HG03045 (cell line): Measurements from ENCODE around the gene TTBK1.
"Not testable (repeated sequence)": the region's sequence is repeated elsewhere in the genome, so short reads cannot be mapped to it uniquely, and the experiment has no call there.

ENCODE experiments used
- ATAC-seq: cut with Tn5 transposase; IDR thresholded peaks from one replicate; pipeline ENCODE4 v1.9.1; 2021; ENCODE audit warnings: mild to moderate bottlenecking, moderate library complexity; ENCODE audit not compliant: unreplicated experiment

The TTBK1 gene

DNA sequence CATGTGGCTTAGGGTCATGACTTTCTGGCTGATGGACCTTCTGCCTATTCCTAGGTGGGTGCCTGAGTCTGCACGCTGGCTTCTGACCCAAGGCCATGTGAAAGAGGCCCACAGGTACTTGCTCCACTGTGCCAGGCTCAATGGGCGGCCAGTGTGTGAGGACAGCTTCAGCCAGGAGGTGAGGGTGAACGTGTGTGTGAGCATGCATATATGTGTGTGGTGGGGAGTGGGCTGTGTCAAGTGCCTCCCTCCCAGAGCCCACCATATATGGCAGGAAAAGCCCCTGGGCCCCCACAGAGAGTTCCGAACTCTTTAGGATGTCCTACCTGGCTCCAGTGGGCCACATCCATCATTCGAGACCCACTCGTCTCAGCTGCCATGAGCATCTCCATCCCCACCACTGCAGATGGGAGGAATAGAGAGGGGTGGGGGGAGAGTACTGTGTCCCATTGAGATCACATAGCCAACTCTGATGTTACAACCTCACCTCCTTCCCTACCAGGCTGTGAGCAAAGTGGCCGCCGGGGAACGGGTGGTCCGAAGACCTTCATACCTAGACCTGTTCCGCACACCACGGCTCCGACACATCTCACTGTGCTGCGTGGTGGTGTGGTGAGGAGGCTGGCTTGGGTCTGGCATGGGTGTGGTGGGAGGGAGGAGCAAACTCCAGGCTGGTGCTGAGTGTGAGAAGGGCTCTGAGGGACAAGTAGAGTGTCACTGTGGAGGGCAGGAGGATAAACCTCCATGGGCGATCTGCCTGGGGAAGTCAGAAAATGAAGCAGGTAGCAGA is 58.0 kb downstream of the TTBK1 start:
- no peak for ATAC-seq

DNA sequence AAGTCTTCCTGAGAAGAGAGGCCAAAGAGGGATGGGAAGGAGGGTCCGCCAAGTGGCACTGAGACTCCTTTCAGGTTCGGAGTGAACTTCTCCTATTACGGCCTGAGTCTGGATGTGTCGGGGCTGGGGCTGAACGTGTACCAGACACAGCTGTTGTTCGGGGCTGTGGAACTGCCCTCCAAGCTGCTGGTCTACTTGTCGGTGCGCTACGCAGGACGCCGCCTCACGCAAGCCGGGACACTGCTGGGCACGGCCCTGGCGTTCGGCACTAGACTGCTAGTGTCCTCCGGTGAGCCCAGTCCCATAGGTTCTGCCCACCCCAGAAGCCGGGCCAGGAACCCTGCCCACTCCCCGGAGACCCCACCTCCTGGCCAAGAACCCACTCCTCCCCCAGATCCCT is 58.8 kb downstream of the TTBK1 start:
- ATAC-seq = no peak

DNA sequence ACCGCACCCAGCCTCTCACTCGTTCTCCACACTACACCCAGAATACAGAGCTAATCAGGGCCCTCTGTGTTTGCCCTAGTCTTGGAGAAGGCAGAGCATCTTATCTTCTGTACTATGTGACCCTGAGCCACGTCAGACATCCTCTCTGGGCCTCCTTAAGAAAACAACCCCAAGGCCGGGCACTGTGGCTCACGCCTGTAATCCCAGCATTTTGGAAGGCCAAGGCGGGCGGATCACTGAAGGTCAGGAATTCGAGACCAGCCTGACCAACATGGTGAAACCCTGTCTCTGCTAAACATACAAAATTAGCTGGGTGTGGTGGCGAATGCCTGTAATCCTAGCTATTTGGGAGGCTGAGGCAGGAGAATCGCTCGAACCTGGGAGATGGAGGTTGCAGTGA is 59.7 kb downstream of the TTBK1 start:
- not testable (repeated sequence) for ATAC-seq

DNA sequence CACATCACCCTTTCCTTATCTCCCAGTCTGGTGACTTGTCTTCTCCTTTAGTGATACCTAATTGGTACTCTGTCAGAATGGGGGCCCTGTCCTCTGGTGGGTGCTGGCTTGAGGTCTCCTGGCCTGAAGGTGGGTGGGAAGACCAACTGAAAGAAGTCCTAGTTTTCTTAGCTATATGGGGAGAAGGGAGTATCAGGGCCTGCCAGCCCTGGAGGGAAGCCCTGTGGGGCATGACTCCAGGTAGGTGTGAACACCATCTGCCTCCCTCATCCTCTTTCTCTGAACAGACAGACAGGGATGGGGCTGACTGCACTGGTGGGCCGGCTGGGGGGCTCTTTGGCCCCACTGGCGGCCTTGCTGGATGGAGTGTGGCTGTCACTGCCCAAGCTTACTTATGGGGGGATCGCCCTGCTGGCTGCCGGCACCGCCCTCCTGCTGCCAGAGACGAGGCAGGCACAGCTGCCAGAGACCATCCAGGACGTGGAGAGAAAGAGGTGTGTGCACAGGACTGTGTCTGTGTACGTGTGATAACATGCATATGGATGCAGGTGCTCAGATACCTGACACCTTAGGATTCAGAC is 60.6 kb downstream of the TTBK1 start:
- no peak for ATAC-seq

DNA sequence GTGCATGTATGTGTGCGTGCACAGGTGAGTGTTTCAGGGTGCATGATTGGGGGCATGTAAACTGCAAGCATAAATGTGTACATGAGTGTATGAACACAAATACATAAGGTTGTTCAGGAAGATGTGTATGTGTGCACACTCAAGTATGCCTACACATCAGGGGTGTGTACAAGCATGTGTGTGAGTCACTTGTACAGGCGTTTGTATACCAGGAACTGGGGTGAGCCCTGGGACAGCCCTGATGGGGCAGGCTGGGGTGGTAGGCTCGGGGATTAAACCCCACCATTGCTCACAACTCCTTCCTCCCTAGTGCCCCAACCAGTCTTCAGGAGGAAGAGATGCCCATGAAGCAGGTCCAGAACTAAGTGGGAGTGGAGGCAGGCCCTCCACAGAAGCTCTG is 61.1 kb downstream of the TTBK1 start:
- ATAC-seq = no peak

DNA sequence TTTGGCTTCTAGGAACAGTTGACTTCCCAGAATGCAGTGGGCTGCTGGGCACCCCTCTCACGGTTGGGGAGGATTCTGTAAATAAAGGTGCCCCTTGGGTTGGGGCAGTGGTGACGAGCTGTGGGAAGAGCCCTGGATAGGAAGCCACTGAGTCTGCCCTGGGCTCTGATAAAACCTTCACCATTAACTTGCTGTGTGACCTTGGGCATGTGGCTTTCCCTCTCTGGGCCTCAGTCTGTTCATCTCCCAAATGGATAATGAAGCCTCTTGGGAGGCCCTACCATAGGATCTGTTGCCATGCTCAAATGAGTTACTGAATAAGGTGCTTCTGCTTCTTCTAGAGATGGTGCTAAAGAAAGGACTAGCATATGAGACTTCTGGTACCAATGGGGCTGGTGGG is 61.6 kb downstream of the TTBK1 start:
- ATAC-seq = no peak

DNA sequence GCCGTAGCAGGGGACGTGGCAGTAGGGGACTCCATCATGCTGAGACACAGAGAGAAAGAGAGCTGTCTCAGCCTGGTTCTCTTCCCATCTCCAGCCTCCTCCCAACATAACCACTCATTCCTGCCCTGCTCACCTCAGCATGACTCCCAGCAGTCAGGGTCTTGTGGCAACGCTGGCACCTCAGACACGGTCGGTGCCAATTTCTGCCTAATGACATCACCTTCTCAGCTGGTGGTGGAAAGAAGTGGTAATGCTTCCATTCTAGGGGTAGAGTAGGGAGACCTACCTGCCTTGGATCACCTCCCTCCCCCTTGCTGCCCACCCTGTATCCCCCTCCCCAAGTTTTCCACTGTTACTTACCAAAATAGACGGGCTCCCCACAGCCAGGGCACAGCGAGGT is 62.8 kb downstream of the TTBK1 start:
- ATAC-seq = no peak

DNA sequence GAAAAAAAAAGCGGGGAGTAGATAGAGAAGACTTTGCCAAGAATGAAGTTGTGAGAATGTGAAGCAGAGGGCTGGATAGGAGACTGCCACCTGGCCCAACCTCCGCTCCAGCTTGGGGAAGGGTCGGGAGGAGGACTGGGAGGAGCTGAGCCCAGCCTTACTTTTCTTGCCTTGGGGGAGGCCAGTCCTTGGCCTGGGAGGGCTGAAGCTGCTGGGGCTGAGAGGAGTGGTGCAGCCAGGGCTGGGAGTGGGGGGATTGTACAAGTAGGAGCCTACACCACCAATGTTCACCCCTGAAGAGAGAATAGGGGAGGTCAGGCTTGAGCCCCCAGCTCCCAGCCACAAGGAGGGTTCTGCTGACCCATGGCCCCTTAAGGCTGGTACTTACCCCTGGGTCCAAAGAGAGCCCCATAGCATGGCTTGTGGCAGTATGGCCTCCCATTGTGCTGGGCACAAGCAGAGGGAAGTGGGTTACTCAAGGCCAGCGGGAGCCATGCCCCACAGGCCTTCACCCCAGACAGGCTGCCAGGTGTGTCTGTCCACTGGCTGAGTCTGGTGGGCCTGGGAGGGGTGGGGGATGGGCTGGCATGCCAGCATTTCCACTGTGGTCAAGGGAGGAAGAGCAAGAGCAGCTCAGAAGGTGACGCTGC is 64.3 kb downstream of the TTBK1 start:
- ATAC-seq = no peak

DNA sequence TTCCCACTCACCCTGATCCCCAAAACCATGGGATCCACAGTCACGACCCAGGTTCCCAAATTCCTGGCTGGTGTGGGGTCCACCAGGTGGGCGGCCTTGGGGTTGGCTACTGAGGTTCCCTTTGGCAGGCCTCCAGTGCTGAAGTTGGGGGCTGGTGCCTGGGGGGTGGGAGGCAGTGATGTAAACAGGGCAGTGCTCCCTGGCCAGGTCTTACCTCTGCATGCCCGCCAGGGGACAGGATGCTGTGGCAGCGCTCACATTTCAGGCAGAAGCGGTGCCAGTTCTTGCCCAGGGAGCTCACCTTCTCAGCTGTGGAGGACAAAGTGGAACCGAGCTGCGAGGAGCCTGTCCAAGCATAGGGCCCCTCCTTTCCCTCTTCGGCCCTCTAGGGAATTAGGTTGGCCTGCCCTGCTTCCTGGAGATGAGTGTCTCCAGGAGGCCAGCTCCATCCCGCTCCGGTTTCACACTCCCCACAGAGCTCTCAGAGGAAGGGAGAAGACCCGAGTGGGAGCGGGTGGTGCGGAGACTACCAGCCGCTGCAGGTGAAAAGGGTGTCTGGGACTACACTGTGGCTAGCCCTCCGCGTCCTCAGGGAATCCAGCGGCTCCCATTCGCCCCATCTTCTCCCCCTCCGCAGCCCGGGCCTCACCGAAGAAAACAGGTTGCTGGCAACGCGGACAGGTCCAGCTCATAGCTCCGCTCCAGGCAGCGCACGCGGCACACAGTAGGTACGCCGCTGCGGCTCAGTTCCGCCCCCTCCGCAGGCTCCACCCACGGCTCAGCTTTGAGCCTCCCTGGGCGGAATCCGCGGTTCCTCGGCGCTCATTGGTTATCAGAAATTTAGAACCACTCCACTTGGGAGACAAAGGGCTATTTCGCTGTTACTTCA is 65.1 kb downstream of the TTBK1 start, which contains the start of gene CRIP3:
Gene CRIP3, minus strand, starts transcription at position 726 of the 889 bp plus-strand sequence. Its CDS starts 34 bp downstream, at position 692.
- no peak for ATAC-seq

DNA sequence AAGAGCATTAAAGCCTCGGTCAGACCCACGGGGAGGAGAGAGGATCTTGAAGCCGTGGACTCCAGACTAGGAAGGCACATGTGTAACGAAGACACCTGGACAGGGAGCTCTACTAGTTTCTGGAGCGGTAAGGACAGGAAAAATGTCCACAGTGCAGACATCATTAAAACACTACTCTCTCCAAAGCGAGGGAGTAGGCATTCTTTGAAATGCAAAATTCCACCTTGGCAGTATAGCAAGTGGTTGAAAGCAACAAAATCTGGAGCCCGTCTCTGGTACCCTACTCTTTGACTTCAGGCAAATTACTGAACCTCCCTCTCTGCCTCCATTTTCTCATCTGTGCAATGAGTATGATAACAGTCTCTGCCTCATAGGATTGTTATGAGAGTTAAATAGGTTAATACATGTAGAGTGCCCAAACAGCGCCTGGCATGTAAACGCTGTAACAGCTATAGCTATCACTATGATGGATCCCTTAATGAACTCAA is 65.8 kb downstream of the TTBK1 start:
- no peak for ATAC-seq

DNA sequence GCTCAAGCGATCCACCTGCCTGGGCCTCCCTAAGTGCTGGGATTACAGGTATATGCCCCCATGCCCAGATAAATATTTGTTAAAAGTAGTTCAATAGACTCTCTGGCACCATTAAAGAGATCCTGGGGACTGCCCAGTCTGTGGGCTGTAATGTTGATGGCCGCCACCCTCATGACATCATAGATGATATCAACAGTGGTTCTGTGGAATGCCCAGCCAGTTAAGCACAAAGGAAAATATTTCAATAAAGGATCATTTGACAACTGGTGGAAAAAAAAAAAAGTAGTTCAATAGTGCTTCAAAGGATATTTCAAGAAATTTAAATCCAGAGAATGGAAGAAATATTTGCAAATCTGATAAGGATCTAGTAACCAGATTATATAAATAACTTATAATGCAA is 66.9 kb downstream of the TTBK1 start:
- ATAC-seq = no peak

DNA sequence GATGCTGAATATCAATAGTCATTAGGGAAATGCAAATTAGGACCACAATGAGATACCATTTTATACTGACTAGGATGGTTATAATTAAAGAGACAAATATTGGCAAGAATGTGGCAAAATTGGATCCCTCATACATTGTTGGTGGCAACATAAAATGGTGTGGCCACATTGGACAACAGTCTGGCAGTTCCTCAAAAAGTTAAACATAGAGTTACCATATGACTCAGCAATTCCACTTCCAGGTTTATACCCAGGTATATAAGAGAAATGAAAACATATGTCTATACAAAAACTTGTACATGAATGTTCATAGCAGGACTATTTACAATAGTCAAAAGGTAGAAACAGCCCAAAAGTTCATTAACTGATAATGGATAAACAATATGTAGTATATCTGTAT is 67.3 kb downstream of the TTBK1 start:
- ATAC-seq = no peak

DNA sequence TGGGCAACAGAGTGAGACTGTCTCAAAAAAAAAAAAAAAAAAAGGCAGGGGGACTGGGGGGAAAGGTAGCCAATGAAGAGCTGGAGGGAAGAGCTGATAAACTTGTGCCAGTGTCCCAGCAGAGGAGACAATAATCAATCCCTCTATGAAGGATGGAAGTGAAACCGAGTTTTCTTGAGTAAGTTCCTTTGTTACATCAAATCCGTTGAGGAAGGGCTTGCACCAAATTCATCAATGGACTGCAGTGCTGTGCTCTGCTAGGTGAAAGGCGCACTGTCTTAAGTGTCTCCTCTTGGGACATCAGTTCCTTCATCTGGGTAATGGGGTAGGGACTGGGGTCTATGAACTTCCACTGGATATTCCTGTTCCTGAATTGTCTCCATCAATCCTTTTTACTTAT is 68.4 kb downstream of the TTBK1 start:
- no peak for ATAC-seq

DNA sequence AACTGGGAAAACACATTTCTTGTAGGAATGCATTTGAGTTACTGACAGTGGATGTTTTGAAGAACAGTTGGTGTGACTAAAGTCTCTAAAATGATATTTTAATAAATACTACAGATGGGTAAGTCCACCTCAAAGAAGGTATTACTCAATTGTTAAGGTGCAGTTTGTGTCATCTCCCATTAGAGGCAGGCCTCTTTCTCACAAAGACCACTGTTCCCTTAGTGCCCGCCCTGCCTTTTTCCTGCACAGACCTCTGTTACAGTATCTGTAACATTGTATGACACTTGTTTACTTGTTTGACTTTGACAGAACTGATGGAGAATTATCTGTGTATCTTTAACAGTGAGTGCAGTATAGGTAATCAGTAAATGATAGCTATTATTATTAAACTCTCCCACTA is 70.5 kb downstream of the TTBK1 start:
- no peak for ATAC-seq

DNA sequence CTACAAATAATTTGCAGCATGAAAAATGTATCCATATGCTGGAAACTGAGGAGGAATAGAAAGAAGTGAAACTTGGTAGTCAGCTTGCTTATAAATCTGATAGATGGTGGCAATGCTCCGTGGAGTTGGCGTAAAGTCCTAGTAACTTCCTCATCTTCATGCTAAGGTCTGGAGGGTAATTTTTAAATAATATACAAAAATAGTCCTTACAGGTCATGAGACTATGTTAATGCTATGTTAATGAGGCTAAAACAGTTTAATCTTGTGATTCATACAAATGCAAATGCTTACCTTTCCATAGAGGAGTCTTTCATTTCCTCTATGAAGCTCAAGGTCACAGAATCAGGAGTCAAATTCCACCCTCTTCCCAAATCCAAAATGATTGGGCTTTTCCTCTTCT is 74.7 kb downstream of the TTBK1 start:
- ATAC-seq = no peak

DNA sequence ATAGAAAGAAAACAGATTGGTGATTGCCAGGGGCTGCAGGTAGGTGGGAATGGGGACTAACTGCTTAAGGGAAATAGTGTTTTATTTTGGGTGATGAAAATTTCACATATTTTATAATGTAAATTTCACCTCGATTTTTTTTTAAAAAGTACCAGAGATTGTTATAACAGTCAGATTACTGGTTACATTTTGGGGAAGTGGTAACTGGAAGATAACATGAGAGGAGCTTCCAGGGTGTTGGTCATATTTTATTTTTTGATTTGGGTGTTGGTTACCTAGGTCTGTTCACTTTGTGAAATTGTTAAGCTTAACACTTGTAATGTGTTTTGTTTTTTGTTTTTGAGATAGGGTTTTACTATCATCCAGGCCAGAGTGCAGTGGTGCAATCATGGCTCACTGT is 82.6 kb downstream of the TTBK1 start:
- no peak for ATAC-seq

DNA sequence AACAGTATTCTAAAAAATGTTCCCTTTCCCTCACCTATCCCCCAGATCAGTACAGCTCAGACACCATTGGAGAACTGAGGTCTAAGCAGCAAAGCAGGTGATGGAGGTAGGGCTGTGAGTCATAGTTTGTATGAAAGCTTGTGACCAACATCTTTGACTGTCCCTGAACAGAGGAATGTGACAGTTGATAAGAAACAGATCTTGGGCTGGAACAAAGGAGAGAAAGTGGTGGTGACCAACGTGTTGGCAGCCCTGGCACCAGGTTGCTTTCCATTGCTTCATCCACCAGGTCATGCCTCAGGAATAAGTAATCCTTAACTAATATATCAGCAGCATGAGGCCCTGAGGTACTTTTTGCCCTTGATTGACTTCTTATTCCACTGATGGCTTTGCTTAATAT is 85.2 kb downstream of the TTBK1 start:
- ATAC-seq = no peak

DNA sequence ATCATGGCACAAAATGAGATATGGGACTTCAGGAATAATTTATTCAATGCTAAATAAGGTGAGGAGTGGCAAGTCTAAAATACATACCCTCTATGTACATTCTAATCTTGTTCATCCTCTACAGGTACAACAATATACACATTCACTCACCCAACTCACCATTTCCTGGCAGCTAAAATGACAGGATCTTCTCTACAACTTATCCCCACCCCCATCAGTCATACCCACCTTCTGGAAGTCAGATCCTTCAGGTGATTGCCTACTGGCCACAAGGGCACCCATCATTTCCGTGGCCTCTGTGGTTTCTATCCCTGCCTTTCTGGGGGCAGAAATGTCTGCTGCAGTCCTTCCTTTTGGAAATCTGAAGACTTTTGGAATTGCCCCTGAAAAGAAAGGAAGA is 88.2 kb downstream of the TTBK1 start:
- no peak for ATAC-seq

DNA sequence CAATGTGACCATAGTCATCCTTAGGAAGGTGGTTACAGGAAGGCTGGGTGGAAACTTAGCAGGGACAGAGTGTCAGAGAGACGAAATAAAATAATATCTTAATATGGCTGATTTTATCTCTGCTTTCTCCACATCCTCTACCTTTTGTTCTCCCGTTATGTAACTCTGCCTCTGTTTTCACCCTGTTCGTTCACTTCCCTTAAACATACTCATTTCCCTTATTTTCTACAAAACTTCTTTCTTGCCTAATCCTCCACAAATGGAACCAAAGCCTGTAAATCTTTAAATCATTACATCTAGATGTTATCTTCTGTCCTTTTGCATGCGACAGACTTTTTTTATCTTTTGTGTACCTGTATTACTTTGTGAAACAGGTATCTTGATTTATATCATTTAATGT is 88.6 kb downstream of the TTBK1 start:
- ATAC-seq = no peak

DNA sequence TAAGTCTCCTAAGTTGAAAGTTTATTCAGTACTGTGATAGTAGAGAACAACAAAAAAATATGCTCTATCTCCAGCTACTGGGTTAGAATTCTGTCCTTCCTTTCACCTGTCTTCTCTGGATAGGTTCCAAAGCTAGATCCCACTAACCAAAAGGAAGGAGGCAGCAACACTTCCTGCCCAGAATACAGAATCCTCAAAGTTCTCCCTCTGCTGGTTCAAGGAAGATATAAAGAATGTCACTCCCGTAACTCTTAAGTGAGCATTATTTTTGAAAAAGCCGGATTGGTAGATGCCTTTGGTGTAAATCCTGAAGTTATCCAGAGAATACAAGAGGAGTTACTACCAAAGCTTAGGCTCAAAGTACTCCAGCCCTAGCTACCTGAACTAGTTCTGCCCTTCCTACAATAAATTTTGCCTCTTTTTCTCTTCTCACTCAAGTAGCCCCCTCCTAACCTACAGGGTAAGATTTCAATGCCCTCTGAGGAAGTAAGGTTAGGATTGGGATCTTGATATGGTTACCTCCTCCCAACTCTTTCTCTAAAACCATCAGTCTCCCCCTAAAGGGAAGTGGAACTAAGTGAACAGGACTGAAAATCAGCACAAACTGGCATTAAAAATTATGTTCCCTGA is 91.3 kb downstream of the TTBK1 start:
- ATAC-seq = no peak

DNA sequence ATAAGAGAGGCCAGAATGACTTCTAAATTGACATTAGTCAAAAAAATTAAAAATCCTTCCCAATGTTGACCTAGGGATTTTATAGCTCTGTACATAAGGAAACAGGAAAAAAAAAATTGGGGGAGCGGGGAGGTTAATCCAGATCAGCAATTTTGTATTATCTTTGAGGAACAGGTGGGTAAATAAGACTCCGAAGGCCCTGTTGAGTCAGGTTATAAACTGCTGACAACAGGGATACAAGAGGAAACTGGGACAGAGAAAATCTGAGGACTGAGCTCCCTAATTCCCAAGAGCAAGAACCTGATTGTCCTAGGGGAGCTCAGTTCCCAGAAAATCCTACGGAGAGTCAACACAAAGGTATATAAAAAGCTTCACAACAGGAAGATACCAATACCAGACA is 92.2 kb downstream of the TTBK1 start:
- no peak for ATAC-seq
